GM06990 (cell line): ENCODE results near the gene HOXB6.

ENCODE experiments used
- DNase-seq: peaks from one replicate; pipeline ENCODE4 v3.0.0-alpha.2; 2011; ENCODE audit not compliant: insufficient read length; ENCODE audit errors: extremely low read depth
- H3K27me3 ChIP-seq: replicated peaks from 2 replicates; pipeline ENCODE4 v1.6.0; 2011; ENCODE audit warnings: low read length; ENCODE audit not compliant: control insufficient read depth, insufficient read depth
- H3K36me3 ChIP-seq: 2 replicates; pipeline ENCODE4 v1.5.1; 2011; ENCODE audit warnings: low read length; ENCODE audit not compliant: control insufficient read depth, insufficient read depth
- H3K4me3 ChIP-seq: replicated peaks from 2 replicates; pipeline ENCODE4 v1.5.1; 2011; ENCODE audit warnings: low read depth, mild to moderate bottlenecking, control low read depth, low read length
- TF ChIP-seq, protein P1 (sequence below): IDR thresholded peaks from 2 replicates; pipeline ENCODE4 v1.5.1; 2011; ENCODE audit warnings: low read length, control low read depth, mild to moderate bottlenecking, inconsistent platforms; ENCODE audit not compliant: insufficient read depth, poor library complexity, severe bottlenecking

The HOXB6 gene

DNA sequence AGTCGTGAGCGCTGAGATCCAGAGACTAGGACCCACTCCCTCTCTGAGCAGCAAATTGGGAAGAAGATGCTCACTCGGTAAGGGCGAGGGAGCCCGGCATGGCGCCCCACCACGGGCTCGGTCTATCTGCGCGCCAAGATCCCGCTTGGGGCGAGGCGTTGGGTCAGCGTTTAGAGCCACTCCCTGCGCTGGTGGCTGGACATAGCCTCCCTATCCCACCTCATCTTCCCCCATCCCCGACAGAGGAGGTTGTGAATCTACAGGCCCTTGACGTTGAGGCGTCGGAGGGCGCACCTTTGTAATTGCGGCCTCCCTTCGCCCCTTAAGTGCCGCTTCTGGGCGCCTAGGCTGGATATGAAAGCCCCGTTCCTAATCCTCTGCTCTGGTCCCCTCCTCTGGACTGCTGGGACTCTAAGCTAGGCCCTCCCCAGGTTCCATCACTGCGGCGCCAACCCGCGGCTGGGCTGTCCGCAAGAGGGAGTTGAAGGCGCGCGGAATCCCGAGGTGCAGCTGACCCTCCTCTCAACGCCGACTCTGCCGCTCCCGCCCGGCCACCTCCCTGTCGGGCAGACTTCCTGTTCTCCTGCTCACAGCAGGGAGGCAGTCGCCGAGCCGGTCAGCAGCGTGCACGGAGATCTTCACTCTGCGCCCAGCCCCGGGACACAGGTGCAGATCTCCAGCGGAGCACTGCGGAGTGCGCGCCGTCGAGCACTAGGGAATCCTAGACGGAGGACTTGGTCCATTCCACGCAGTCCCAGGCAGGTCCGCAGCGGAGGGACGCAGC is 37.5 kb upstream of the HOXB6 start:
- Histone ChIP-seq H3K36me3 (no peaks in the 10 kb centered on the region), H3K4me3 (no peak overlapping the region), H3K27me3 (no peaks in the 10 kb centered on the region; the same call in none of the 2 replicates)
- TF ChIP-seq, protein P1, sequence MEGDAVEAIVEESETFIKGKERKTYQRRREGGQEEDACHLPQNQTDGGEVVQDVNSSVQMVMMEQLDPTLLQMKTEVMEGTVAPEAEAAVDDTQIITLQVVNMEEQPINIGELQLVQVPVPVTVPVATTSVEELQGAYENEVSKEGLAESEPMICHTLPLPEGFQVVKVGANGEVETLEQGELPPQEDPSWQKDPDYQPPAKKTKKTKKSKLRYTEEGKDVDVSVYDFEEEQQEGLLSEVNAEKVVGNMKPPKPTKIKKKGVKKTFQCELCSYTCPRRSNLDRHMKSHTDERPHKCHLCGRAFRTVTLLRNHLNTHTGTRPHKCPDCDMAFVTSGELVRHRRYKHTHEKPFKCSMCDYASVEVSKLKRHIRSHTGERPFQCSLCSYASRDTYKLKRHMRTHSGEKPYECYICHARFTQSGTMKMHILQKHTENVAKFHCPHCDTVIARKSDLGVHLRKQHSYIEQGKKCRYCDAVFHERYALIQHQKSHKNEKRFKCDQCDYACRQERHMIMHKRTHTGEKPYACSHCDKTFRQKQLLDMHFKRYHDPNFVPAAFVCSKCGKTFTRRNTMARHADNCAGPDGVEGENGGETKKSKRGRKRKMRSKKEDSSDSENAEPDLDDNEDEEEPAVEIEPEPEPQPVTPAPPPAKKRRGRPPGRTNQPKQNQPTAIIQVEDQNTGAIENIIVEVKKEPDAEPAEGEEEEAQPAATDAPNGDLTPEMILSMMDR: no peak
- DNase-seq: no peak

DNA sequence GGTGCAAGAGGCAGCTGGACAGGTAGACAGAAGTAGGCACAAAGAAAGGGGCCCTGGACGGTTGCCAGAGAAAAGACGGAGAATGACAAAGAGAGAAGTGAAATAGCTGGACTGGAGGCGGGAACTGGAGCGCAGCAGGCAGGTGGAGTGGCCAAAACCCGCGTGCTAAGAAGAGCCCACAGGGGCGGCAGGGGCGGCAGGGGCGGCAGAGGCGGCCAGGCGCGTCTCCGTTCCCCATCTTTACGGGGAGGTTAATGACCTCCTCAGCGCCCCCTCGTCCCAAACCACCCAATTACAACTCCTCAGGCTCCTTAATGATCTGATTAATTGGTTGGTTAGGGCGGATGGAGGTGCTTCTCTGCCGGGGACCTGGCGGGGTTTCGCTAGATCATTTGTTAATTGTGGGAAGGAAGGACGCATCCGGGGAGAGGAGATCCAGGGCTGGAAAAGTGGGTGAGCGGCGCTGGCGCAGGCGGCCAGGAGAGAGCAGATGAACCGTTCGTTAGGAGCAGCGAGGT is 36.8 kb upstream of the HOXB6 start:
- no peaks in the 10 kb centered on the region for H3K36me3 ChIP-seq
- TF ChIP-seq, protein P1: peak; percentile 2
- no peak overlapping the region for H3K4me3 ChIP-seq
- H3K27me3 ChIP-seq: no peaks in the 10 kb centered on the region; the same call in none of the 2 replicates
- no peak for DNase-seq

DNA sequence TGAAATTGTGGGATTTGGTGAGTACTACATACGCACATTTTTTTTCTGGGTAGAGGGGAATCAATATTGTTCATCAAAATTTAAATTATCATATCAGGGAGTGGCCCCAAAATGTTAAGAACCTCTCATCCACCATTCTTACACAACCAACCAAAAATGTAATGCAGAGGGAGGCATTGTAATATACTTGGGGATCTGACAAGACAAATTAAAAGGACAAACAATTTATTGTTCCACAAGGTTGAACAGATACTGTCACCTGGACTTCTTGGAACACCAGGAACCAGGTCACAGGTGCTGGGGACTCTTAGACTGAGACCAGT is 36.0 kb upstream of the HOXB6 start:
- no peaks in the 10 kb centered on the region for H3K36me3 ChIP-seq
- DNase-seq: no peak
- H3K27me3 ChIP-seq: no peaks in the 10 kb centered on the region; the same call in none of the 2 replicates
- H3K4me3 ChIP-seq: no peak overlapping the region
- TF ChIP-seq, protein P1: no peak

DNA sequence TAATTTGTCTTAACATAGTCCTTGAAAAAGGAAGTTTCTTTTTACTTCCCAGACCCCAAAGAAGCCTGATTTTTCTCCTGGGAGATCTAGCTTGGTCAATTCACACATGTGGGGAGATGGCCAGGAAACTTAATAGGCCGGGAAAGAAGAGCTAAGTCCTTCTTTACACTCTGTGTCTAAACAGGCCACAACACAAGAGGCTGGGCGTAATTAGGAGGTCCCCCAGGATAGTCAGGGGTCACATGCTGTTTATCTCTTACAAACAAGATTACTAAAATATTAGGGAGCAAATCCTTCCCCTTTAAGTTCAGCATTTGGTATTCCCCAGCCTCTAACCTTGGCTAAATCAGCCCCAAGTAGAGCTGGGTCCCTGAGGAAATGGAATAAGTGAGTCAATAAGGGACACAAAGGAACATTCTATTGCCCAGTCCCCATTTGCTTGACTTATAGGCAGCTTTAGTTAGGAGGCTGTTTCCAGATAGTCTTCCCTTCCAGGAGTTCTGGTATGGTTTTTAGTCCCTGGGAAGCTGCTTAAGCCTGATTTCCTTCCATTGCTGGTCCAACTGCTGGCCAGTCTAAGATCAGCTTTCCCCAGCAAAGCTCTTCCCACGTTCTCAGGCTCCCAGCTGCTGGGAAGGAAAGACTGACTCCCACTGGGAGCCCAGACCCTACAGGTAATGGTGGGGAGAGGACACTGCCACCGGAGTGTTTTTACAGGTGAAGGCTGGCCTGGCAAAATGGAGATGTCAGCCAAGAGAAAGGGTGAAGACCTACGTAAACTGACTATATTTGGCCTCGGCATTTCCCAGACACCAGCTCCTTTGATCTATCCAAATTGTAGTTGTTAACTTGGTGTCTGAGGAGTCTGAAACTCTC is 35.4 kb upstream of the HOXB6 start:
- no peak overlapping the region for H3K4me3 ChIP-seq
- TF ChIP-seq, protein P1: no peak
- H3K36me3 ChIP-seq: no peaks in the 10 kb centered on the region
- DNase-seq: no peak
- H3K27me3 ChIP-seq: no peaks in the 10 kb centered on the region; the same call in none of the 2 replicates

DNA sequence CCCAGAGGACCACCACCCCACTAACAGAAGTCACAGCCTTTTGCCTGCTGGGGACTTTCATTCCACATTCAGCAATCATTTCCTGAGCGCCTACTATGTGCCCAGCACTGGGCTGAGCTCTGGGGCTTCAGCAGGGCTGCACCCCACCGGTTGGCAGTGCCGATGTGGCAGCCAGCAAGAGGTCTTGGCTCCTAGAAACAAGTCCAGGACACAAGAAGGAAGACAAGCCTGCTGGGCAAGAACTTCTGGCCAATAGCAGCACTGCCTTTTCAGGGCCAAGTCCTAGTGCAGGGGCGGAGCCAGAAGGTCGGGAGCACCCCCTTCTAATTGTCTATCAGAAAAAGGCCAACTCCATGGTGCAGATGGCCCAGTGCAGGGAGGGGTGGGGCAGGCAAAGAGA is 34.4 kb upstream of the HOXB6 start:
- no peaks in the 10 kb centered on the region; the same call in none of the 2 replicates for H3K27me3 ChIP-seq
- no peaks in the 10 kb centered on the region for H3K36me3 ChIP-seq
- DNase-seq: no peak
- H3K4me3 ChIP-seq: no peak overlapping the region
- TF ChIP-seq, protein P1: no peak
